HepG2 (cell line): ENCODE data around the gene AIF1. TPM values are rescaled to one million over a fixed set of nuclear protein-coding genes. Genes with fewer than 3 reads are reported as not detected.

Experiments used
- CENPT ChIP-seq: sonication (generic); formaldehyde crosslinking; IDR thresholded peaks from 2 replicates; pipeline ENCODE4 v1.8.0; 2022; ENCODE audit warnings: low read depth, mild to moderate bottlenecking, moderate library complexity, missing genetic modification reagents
- CREM ChIP-seq, 2 experiments: sonication (generic) in 1 of 2; formaldehyde crosslinking in 1 of 2; IDR thresholded peaks; 2 replicates each; pipeline versions ENCODE4 v1.4.0 to v1.6.1; 2016 to 2020; ENCODE audit warnings: antibody characterized with exemption in 1 of 2, mild to moderate bottlenecking in 1 of 2, missing genetic modification reagents in 1 of 2
- FUBP1 ChIP-seq: sonication (generic); formaldehyde crosslinking; IDR thresholded peaks from 2 replicates; pipeline ENCODE4 v1.5.1; 2020; ENCODE audit warnings: missing genetic modification reagents, mild to moderate bottlenecking, borderline replicate concordance
- HMGXB4 ChIP-seq, 2 experiments: sonication (generic) in 1 of 2; formaldehyde crosslinking in 1 of 2; IDR thresholded peaks; 2 replicates each; pipeline versions ENCODE4 v1.4.0 to v1.6.1; 2018 to 2020; ENCODE audit warnings: missing genetic modification reagents in 2 of 2, borderline replicate concordance in 1 of 2, low read depth in 1 of 2, mild to moderate bottlenecking in 1 of 2, missing biosample characterization in 1 of 2
- MEIS2 ChIP-seq: sonication (generic); formaldehyde crosslinking; IDR thresholded peaks from 2 replicates; pipeline ENCODE4 v1.9.0; 2021; ENCODE audit warnings: mild to moderate bottlenecking, missing genetic modification reagents
- MIER2 ChIP-seq: IDR thresholded peaks from 2 replicates; pipeline ENCODE4 v1.6.1; 2016; ENCODE audit warnings: missing biosample characterization, missing genetic modification reagents
- NR1H2 ChIP-seq: sonication (generic); formaldehyde crosslinking; IDR thresholded peaks from 2 replicates; pipeline ENCODE4 v1.8.1; 2022; ENCODE audit warnings: low read depth, missing genetic modification reagents, borderline replicate concordance
- POLR2G ChIP-seq: fragments of 200-400 bp; formaldehyde crosslinking; IDR thresholded peaks from 2 replicates; pipeline ENCODE4 v1.6.1; 2018; ENCODE audit warnings: mild to moderate bottlenecking, low read depth, low read length, moderate library complexity
- SNAPC5 ChIP-seq: sonication (generic); formaldehyde crosslinking; IDR thresholded peaks from 2 replicates; pipeline ENCODE4 v1.8.1; 2023; ENCODE audit warnings: mild to moderate bottlenecking, missing genetic modification reagents, borderline replicate concordance
- YY1 ChIP-seq: IDR thresholded peaks from 2 replicates; pipeline ENCODE4 v1.6.1; 2011; ENCODE audit warnings: low read length, low read depth, moderate library complexity, mild to moderate bottlenecking; ENCODE audit not compliant: insufficient read depth, insufficient replicate concordance
- ZBTB4 ChIP-seq: sonication (generic); formaldehyde crosslinking; IDR thresholded peaks from 2 replicates; pipeline ENCODE4 v1.4.0; 2020; ENCODE audit warnings: missing genetic modification reagents, mild to moderate bottlenecking, borderline replicate concordance
- ZFYVE20 ChIP-seq: sonication (generic); formaldehyde crosslinking; IDR thresholded peaks from 2 replicates; pipeline ENCODE4 v1.8.0; 2023; ENCODE audit warnings: low read depth, mild to moderate bottlenecking, moderate library complexity, missing genetic modification reagents, borderline replicate concordance
- ZNF20 ChIP-seq: sonication (generic); formaldehyde crosslinking; IDR thresholded peaks from 2 replicates; pipeline ENCODE4 v1.4.0; 2020; ENCODE audit warnings: mild to moderate bottlenecking, moderate library complexity, missing genetic modification reagents
- ZNF362 ChIP-seq: sonication (generic); formaldehyde crosslinking; IDR thresholded peaks from 2 replicates; pipeline ENCODE4 v1.4.0; 2020; ENCODE audit warnings: missing genetic modification reagents, mild to moderate bottlenecking, borderline replicate concordance
- ZNF749 ChIP-seq: sonication (generic); formaldehyde crosslinking; IDR thresholded peaks from 2 replicates; pipeline ENCODE4 v1.8.0; 2022; ENCODE audit warnings: mild to moderate bottlenecking, missing genetic modification reagents, moderate library complexity, borderline replicate concordance
- ZUFSP ChIP-seq: sonication (generic); formaldehyde crosslinking; IDR thresholded peaks from 2 replicates; pipeline ENCODE4 v1.9.0; 2021; ENCODE audit warnings: missing genetic modification reagents, mild to moderate bottlenecking, borderline replicate concordance
- polyA plus RNA-seq, 8 experiments: library from polyadenylated mRNA; depleted of rRNA in 3 of 8; stranded (reverse) in 7 of 8; unstranded in 1 of 8; fragments of >200 nt; fragmentation: Illumina TruSeq in 4 of 8; extraction: Trizol in 4 of 8; gene quantifications; 2 replicates each; pipeline versions ENCODE4 v1.2.1 to v1.2.3, GENCODE V29; 2011 to 2016; ENCODE audit warnings: low read depth in 4 of 8, missing spikeins in 1 of 8, mixed read lengths in 1 of 8; ENCODE audit not compliant: insufficient read depth in 1 of 8
- total RNA-seq, 5 experiments: library from RNA; depleted of rRNA; stranded (reverse); fragments of >200 nt; fragmentation: Illumina TruSeq; extraction: Trizol; gene quantifications; 2 replicates each; pipeline ENCODE4 v1.2.3, GENCODE V29; 2016; ENCODE audit warnings: low read depth in 1 of 5

AIF1 gene
- total and polyA plus RNA-seq, 2 of the 13 experiments (the other 11 are each of a cell fraction or from before 2014, with no cell fraction given), result 1.5 TPM; not detected in 1

GRCh38 chr6:31659649-31660380 is 44.8 kb downstream of the AIF1 start (continued):
- TF ChIP-seq ZNF749 (CRISPR knock-in tag) (no peak), ZNF20 (CRISPR knock-in tag) (peak; percentile 73; the same call in 1 of the 2 replicates), HMGXB4 (CRISPR knock-in tag; IDR thresholded peaks at IDR 0.05; ENCODE audit: borderline replicate concordance in 1 of 2, low read depth in 1 of 2) (0 out of 4 replicates have a peak, but pooled peaks of 1 of the 2 experiments have one; percentile 12), ZNF362 (no peak), ZUFSP (CRISPR knock-in tag) (no peak), MIER2 (CRISPR knock-in tag) (peak; percentile 91), POLR2G (no peak), FUBP1 (CRISPR knock-in tag) (no peak), ZFYVE20 (no peak), CENPT (CRISPR knock-in tag) (no peak), SNAPC5 (CRISPR knock-in tag) (no peak), MEIS2 (CRISPR knock-in tag) (peak; percentile 15; the same call in 1 of the 2 replicates), NR1H2 (CRISPR knock-in tag) (no peak), ZBTB4 (CRISPR knock-in tag) (no peak), CREM (IDR thresholded peaks at IDR 0.05) (no peak), CREM (CRISPR knock-in tag; IDR thresholded peaks at IDR 0.05) (no peak), YY1 (no peak)
